HG03521 (cell line): Measurements from ENCODE around the gene ZNF350.
A peak's percentile ranks its signal among the peaks of the same experiment; 100 is the strongest.
"Not testable (repeated sequence)": the region's sequence is repeated elsewhere in the genome, so short reads cannot be mapped to it uniquely, and the experiment has no call there.

ENCODE experiments used
- ATAC-seq: cut with Tn5 transposase; IDR thresholded peaks from one replicate; pipeline ENCODE4 v1.9.1; 2021; ENCODE audit warnings: mild to moderate bottlenecking, moderate library complexity; ENCODE audit not compliant: unreplicated experiment

The ZNF350 gene

DNA sequence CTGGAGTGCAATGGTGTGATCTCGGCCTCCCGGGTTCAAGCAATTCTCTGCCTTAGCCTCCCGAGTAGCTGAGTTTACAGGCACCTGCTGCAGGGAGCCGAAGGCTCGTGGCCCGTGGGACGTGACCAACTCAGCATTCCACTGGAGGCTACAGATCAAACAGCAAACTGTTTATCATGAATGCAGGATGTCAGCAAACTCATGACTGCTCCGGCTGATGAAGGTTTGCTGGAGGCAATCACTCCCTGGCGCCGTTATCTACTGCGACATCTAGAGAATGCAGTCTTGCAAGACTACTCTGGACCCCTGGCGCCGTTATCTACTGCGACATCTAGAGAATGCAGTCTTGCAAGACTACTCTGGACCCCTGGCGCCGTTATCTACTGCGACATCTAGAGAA lies 10.9 kb downstream of the ZNF350 start:
- not testable (repeated sequence) for ATAC-seq

DNA sequence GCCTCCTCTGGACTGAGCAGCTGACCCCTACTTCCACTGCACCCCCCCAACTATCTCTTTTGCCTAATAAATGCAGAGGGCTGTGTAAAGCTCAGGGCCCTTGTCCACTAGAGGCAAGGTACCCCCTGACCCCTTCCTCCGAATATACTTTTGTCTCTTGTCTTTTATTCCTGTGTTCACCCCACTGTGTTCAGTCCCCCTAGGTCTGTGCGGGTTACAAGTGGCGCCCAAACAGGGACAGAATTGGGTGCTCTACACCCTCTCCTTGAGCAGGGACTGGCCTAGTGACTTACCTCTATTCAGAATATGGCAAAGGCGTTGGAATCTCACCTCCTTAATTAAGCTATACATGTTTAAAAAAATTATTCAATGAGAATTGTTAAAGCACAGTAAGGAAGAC lies 15.0 kb downstream of the ZNF350 start:
- no peak for ATAC-seq

DNA sequence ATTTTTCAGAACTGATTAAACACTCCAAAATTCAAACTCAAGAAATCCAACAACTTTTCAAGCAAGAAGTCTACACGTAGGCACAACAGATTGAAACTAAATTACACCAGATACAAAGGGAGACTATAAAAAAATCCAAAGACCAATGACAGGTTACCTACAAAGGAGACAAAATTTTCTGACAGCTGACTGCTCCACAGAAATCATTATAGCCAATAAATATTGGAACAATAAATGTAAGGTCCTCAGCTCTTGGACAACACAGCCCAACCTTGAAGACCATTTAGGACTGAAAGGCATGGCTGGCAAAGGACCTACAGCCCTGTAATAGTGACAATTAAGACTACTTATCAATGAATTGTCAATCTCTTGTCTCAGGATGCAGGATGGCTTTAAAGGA lies 15.9 kb downstream of the ZNF350 start:
- ATAC-seq, result no peak

DNA sequence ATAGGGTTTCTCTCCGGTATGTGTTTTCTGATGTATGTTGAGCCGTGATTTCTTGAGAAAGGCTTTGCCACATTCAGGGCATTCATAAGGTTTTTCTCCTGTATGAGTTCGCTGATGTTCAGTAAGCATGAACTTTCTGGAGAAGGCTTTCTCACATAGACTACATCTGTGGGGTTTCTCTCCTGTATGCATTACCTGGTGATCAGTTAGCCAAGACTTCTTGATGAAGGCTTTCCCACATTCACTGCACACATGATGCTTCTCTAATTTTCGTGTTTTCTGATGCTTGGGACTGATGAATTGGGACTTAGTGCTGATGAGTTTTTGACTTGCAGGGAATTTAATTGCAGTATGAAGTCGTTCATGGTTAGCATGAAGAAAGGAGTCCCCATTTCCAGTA lies 21.1 kb downstream of the ZNF350 start:
- ATAC-seq, result no peak

DNA sequence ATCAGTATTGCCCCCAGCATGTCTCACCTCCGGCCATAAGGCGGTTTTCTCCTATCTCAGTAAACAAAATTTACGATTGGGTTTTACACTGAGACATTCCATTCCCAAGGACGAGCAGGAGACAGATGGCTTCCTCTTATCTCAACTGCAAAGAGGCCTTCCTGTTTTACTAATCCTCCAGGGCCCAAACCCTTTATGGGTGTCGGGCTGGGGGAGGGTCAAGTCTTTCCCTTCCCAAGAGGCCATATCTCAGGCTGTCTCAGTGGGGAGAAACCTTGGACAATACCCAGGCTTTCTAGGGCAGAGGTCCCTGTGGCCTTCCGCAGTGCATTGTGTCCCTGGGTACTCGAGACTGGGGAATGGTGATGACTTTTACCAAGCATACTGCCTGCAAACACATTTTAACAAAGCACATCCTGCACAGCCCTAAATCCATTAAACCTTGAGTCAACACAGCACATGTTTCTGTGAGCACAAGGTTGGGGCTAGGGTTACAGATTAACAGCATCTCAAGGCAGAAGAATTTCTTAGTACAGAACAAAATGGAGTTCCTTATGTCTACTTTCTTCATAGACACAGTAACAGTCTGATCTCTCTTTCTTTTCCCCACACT lies 25.9 kb downstream of the ZNF350 start:
- not testable (repeated sequence) for ATAC-seq

DNA sequence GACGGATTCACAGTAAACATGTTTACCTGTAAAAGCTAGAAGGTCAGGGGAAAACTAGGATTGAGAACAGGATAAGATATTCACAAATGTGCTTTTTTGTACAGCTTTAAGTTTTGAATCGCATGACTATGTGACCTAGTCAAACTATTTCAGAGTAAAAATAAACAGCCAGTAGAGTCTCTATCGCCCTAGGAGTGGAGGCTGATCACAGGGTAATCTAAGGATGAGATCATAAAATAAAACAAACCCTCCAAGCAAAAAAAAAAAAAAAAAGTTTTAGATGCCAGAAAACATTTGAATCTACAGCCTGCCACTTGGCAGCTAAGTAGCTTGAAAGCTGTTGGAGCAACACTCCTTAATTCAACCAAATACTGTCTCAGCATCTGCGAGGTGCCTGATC lies 26.8 kb downstream of the ZNF350 start:
- no peak for ATAC-seq

DNA sequence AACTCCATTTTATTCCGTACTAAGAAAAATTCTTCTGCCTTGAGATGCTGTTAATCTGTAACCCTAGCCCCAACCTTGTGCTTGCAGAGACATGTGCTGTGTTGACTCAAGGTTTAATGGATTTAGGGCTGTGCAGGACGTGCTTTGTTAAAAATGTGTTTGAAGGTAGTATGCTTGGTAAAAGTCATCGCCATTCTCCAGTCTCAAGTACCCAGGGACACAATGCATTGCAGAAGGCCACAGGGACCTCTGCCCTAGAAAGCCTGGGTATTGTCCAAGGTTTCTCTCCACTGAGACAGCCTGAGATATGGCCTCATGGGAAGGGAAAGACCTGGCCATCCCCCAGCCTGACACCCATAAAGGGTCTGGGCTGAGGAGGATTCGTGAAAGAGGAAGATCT lies 28.8 kb downstream of the ZNF350 start:
- ATAC-seq, result not testable (repeated sequence)

DNA sequence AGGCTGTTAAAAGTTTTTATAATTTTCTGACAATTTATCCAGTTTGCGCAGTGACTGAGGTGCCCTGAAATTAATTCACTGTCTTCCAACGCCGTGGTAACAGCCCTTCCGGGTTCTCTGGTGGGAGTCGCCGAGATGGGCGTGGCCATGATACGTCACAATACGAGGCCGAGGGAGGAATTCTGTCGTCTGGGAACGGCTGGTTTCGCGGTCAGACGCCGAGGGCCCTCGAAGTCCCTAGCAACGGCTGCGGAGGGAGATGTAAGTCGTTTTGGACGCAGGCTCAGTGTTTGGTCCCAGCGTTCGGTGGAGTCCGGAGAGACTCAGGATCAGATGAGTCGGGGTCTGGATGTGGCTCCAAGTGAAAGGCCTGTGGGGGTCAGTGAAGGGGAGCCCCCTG lies 37.7 kb downstream of the ZNF350 start:
- no peak for ATAC-seq

DNA sequence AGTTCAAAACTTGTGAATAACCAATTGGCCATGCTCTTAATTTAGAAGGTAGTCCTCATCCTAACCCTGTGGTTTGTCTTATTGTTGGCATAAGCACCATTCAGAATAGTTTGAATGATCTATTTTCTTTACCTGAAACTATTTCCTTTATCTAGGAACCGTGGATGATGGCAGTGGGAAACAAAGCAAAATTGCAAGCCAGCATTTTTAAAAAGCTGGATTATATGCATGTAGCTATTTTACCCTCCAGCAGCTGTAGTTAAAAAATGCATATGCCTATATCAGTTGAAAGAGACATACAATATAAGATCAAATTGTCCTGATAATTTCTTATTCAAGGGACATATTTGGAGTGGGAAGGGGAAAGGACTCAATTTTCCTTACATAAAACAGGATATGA lies 40.0 kb downstream of the ZNF350 start:
- ATAC-seq, result no peak

DNA sequence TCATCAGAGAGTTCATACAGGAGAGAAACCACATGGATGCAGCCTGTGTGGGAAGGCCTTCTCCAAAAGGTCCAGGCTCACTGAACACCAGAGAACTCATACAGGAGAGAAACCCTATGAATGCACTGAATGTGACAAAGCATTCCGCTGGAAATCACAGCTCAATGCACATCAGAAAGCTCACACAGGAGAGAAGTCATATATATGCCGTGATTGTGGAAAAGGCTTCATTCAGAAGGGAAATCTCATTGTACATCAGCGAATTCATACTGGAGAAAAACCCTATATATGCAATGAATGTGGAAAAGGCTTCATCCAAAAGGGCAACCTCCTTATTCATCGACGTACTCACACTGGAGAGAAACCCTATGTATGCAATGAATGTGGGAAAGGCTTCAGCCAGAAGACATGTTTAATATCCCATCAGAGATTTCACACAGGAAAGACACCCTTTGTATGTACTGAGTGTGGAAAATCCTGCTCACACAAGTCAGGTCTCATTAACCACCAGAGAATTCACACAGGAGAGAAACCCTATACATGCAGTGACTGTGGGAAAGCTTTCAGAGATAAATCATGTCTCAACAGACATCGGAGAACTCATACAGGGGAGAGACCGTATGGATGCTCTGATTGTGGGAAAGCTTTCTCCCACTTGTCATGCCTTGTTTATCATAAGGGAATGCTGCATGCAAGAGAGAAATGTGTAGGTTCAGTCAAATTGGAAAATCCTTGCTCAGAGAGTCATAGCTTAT lies 41.7 kb downstream of the ZNF350 start:
- no peak for ATAC-seq

DNA sequence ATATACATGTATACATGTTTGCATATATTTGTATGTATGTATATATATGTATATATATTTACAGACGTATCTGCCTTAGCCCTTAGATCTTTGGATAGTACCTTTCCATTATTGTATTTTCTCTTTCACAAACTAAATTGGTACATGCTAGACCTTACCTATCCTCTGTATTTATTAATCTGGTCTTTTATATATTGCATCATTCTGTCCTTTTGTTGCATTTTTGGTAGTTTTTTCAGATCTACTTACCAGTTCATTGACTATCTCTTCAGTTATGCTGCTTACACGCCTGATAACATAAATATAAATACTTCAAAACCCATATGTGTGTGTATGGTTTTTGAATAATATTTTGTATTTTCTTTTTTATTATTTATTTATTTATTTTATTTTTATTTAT lies 47.7 kb downstream of the ZNF350 start:
- no peak for ATAC-seq

DNA sequence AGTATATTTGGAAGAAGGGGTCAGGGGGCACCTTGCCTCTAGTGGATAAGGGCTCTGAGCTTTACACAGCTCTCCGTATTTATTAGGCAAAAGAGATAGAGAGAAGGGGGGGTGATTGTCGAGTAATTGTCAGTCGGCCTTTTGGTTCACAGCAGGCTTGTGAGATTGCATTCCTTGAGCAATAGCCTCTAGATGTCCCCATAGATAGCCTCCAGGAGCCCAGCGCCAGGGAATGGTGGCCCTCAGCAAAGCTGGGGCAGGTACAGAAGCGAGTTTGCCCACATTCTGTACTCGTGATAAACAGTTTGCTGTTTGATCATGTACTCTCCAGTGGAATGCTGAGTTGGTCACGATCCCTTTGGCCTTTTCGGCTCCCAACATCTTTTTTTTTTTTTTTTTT lies 54.7 kb downstream of the ZNF350 start:
- no peak for ATAC-seq

DNA sequence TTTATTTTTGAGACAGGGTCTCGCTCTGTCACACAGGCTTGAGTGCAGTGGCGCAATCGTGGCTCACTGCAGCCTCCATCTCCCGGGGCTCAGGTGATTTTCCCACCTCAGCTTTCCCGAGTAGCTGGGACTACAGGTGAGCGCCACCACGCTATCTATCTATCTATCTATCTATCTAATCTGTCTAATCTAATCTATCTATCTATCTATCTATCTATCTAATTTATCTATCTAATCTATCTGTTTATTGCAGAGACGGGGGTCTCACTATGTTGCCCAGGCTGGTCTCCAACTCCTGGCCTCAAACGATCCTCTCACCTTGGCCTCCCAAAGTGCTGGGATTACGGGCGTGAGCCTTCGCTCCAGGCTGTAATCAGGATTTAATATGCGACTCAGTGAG lies 58.8 kb downstream of the ZNF350 start:
- no peak for ATAC-seq

DNA sequence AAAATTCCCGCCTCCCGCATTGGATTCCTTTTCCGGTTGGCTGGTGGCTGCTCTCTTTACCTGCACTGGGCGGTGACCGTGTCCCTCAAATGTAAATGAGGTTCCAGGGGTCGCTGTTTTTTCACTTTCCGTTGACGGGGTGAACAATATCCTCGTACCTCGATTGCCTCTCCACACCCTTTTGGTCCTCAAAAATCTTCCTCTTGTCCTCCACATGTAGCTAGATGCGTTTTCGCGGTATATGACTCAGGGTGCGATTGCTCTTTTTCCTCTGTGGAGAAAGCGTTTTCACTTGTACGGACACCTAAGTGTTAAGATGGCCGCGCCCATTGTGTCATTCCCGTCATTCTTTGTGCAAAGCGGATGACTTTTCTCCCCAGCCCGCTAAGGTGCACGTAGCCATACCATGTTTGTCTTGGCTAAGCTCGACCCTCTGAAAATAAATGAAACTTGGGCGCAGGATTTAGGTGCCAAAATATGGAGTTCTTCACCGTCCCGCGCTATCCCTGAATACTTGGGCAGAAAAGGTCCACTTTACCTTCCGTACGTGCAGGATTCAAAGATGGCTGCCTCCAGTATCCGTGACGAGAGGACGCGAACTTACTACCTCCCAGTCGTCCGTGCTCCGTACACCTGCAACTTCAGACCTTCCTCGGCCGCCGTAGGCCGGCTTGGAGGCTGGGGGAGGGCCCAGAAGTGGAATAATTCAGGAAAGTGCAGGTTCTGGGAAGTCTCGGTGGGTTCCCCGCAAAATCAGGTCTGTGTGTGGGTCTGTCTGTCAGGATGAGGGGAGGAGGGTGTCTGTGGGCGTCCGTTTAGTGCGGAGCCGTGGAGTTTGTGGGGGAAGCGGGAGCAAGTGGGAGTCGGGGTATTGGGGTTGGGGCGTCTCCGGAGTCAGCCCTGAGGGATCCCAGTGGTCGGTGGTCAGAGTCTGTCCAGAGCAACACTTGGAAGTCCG lies 59.6 kb downstream of the ZNF350 start, which contains the start of gene ZNF613:
Gene ZNF613, plus strand, starts transcription at position 689 of the 958 bp plus-strand sequence. CDS start 8,749 bp downstream, outside the sequence.
- ATAC-seq, result peak; percentile 52

DNA sequence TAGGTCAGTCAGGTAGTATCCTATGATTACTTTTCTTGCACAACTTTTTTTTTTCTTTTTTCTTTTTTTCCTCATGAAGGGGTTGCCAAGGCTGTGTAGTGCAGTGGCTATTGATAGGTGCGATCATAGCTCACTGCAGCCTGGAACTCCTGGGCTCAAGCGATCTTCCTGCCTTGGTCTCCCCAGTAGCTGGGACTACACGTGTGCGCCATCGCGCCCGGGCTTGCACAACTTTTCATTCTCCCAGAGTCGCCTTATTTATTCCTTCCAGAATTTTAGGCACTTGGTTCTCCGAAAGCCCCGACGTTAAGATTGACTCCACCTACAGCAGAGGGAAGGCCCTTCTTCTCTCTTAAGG lies 60.2 kb downstream of the ZNF350 start:
- no peak for ATAC-seq

DNA sequence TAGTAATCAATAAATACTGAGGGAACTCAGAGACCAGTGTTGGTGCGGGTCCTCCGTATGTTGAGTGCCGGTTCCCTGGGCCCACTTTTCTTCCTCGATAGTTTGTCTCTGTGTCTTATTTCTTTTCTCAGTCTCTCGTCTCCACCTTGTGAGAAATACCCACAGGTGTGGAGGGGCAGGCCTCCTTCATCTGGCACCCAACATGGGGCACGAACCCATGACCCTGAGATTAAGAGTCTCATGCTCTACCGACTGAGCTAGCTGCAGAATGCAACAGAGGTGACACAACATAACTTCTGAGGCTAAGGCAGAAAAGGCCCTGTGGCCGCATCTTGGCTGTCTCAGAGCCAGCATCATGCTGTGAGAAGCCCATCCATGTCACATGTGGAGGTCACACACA lies 64.7 kb downstream of the ZNF350 start:
- ATAC-seq, result no peak

DNA sequence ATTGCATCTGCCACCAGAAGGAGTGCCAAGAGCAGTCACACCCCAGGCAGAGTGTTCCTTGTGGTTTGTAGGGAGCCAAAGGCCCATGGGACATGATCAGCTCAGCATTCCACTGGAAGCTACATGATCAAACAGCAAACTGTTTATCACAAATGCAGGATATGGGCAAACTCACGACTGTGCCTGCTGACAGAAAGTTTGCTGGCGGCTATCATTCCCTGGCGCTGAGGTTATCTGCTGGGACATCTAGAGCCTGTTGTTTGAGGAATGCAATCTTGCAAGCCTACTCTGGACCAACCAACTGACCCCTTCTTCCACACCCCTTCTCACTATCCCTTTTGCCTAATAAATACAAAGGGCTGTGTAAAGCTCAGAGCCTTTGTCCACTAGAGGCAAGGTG lies 67.0 kb downstream of the ZNF350 start:
- no peak for ATAC-seq

DNA sequence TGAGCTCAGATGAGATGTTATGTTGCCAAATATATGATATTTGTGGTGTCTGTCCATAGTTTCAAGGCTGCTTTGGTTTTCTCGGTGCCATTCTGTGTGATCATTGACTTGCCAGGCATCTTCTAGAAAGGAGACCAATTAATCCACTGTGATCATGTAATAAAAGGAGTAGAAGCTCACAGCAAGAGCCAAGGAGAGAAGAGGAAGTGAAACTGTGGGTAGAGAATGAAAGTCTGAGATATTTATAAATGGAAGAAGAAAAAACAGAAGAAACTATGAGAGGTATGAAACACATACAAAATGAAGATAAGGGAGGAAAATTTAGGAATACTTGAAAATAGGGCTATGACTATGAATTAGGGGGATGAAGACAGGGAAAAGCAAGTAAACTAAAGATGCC lies 70.5 kb downstream of the ZNF350 start:
- no peak for ATAC-seq

DNA sequence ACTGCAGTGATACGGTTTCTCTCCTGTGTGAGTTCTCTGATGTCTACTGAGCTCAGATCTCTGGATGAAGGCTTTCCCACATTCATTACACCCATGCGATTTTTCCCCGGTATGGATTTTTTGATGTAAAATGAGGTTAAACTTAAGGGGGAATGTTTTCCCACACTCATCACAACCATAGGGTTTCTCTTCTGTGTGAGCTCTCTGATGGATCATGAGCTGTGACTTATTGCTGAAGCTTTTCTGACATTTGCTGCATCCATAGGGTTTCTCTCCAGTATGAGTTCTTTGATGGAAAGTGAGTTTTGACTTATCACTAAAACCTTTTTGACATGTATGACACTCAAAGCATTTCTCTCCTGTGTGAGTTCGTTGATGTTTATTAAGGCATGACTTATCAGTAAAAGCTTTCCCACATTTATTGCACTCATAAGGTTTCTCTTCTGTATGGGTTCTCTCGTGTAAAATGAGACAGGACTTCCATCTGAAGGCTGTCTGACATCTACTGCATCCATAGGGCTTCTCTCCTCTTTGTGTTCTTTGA lies 71.2 kb downstream of the ZNF350 start:
- no peak for ATAC-seq
